ENCODE results near the gene KANTR. TPM values are rescaled to one million over a fixed set of nuclear protein-coding genes. Genes with fewer than 3 reads are reported as not detected.

Gene KANTR
- total RNA-seq, 1 experiment from 2014 or later: 13.2 TPM

DNA sequence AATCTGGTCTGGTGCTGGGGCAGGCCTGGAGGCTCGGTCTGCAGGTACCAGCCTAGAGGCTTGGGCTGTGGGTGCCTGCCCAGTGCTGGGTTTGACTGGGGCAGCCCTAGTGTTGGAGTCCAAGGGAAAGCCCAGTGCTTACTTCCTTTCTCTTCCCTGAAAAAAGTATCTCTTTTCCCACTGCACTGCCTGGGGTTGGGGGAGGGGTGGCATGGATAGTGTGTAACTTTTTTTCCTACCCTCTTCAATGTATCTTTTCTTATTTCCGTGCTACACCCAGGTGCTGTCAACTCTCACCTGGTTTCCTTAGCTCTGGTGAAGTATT lies 21.6 kb downstream of the KANTR start:
- no peak for DNase-seq
- Mint-ChIP-seq H3K27me3 (ENCODE audit: insufficient read depth, unreplicated experiment) (no peaks in the 10 kb centered on the region), H3K4me3 (ENCODE audit: unreplicated experiment) (no peak overlapping the region), H3K9me3 (ENCODE audit: unreplicated experiment) (no peaks in the 10 kb centered on the region), H3K4me1 (ENCODE audit: low read depth, unreplicated experiment) (no peaks in the 10 kb centered on the region), H3K36me3 (ENCODE audit: insufficient read depth, unreplicated experiment) (peaks cover 12% of the 10 kb centered on the region), H3K27ac (ENCODE audit: unreplicated experiment) (no peak overlapping the region)
- no peaks in the 10 kb centered on the region for H3K9me3 ChIP-seq
- H3K4me1 ChIP-seq: no peaks in the 10 kb centered on the region
- BruUV-seq (replicated peaks): no TSS peak
- TF ChIP-seq, protein P1, sequence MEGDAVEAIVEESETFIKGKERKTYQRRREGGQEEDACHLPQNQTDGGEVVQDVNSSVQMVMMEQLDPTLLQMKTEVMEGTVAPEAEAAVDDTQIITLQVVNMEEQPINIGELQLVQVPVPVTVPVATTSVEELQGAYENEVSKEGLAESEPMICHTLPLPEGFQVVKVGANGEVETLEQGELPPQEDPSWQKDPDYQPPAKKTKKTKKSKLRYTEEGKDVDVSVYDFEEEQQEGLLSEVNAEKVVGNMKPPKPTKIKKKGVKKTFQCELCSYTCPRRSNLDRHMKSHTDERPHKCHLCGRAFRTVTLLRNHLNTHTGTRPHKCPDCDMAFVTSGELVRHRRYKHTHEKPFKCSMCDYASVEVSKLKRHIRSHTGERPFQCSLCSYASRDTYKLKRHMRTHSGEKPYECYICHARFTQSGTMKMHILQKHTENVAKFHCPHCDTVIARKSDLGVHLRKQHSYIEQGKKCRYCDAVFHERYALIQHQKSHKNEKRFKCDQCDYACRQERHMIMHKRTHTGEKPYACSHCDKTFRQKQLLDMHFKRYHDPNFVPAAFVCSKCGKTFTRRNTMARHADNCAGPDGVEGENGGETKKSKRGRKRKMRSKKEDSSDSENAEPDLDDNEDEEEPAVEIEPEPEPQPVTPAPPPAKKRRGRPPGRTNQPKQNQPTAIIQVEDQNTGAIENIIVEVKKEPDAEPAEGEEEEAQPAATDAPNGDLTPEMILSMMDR (IDR thresholded peaks at IDR 0.05; ENCODE audit: insufficient read depth in 1 of 2, low read depth in 1 of 2, low read length in 1 of 2, severe bottlenecking in 1 of 2, unreplicated experiment in 1 of 2): no peak
- ChIA-PET CTCF (no interaction called here), POLR2A (no interaction called here)
- intact Hi-C loops (cut with micrococcal nuclease; ENCODE audit: unreplicated experiment): no loop called here
- no peak overlapping the region for H3K4me3 ChIP-seq (ENCODE audit: low read depth, low read length)
- no peaks in the 10 kb centered on the region for H3K27me3 ChIP-seq (replicated peaks; ENCODE audit: control insufficient read depth, insufficient read depth, low read length)
- no peaks in the 10 kb centered on the region for H3K36me3 ChIP-seq (ENCODE audit: control insufficient read depth, insufficient read depth, low read length)

DNA sequence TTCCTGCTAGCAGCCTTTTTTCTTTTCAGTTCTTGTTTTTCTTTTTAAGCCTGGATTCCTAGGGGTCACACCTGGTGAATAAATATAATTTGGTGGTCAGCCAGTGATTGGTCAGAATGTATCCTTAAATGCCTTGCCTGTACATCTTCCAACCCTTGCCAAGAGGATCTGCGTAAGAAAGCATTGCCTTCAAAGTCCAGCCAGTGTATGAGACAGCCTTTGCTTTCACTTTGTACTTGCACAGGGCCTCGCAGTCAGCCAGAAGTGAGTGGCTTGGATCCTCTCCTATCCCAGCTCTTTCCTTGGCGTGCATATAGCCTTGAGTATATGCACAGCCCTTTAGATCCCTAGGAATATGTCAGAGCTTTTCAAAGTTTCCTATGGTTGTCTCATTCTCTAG lies 22.2 kb downstream of the KANTR start:
- H3K9me3 ChIP-seq: no peaks in the 10 kb centered on the region
- ChIA-PET CTCF (no interaction called here), POLR2A (no interaction called here)
- intact Hi-C loops (cut with micrococcal nuclease; ENCODE audit: unreplicated experiment): no loop called here
- no peak for DNase-seq
- Mint-ChIP-seq H3K27ac (ENCODE audit: unreplicated experiment) (no peak overlapping the region), H3K4me1 (ENCODE audit: low read depth, unreplicated experiment) (no peaks in the 10 kb centered on the region), H3K4me3 (ENCODE audit: unreplicated experiment) (no peak overlapping the region), H3K27me3 (ENCODE audit: insufficient read depth, unreplicated experiment) (no peaks in the 10 kb centered on the region), H3K9me3 (ENCODE audit: unreplicated experiment) (no peaks in the 10 kb centered on the region), H3K36me3 (ENCODE audit: insufficient read depth, unreplicated experiment) (peaks cover 12% of the 10 kb centered on the region)
- no peaks in the 10 kb centered on the region for H3K36me3 ChIP-seq (ENCODE audit: control insufficient read depth, insufficient read depth, low read length)
- TF ChIP-seq, protein P1 (IDR thresholded peaks at IDR 0.05; ENCODE audit: insufficient read depth in 1 of 2, low read depth in 1 of 2, low read length in 1 of 2, severe bottlenecking in 1 of 2, unreplicated experiment in 1 of 2): no peak
- no peaks in the 10 kb centered on the region for H3K27me3 ChIP-seq (replicated peaks; ENCODE audit: control insufficient read depth, insufficient read depth, low read length)
- H3K4me3 ChIP-seq (ENCODE audit: low read depth, low read length): no peak overlapping the region
- no TSS peak for BruUV-seq (replicated peaks)
- H3K4me1 ChIP-seq: no peaks in the 10 kb centered on the region

DNA sequence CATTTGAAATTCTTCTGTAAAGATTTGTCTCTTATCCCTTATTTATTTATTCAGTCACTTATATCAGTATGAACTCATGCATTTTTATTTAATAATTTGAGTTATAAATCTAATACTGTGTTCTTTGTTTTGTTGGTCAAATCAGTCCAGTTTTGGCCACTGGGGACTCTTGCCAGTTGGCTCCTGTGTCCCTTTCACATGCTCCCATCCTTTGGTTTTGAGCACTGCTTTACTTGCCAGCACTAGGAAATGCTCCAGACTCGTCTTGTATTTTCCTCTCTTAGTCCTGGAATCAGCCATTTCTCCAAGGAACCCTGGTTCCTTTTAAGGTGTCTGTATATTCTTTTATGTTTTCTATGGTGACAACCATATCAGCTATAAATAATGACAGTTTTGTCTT lies 28.1 kb downstream of the KANTR start:
- no TSS peak for BruUV-seq (replicated peaks)
- H3K27ac Mint-ChIP-seq (ENCODE audit: unreplicated experiment): no peak overlapping the region
- ChIA-PET CTCF (no interaction called here), POLR2A (no interaction called here)
- H3K9me3 Mint-ChIP-seq (ENCODE audit: unreplicated experiment): no peaks in the 10 kb centered on the region
- Histone ChIP-seq H3K36me3 (ENCODE audit: control insufficient read depth, insufficient read depth, low read length) (no peaks in the 10 kb centered on the region), H3K4me3 (ENCODE audit: low read depth, low read length) (no peak overlapping the region), H3K4me1 (no peaks in the 10 kb centered on the region), H3K9me3 (no peaks in the 10 kb centered on the region), H3K27me3 (replicated peaks; ENCODE audit: control insufficient read depth, insufficient read depth, low read length) (no peaks in the 10 kb centered on the region)
- no peak for DNase-seq
- TF ChIP-seq, protein P1 (IDR thresholded peaks at IDR 0.05; ENCODE audit: insufficient read depth in 1 of 2, low read depth in 1 of 2, low read length in 1 of 2, severe bottlenecking in 1 of 2, unreplicated experiment in 1 of 2): no peak
- peaks cover 5% of the 10 kb centered on the region for H3K36me3 Mint-ChIP-seq (ENCODE audit: insufficient read depth, unreplicated experiment)
- H3K27me3 Mint-ChIP-seq (ENCODE audit: insufficient read depth, unreplicated experiment): no peaks in the 10 kb centered on the region
- no peaks in the 10 kb centered on the region for H3K4me1 Mint-ChIP-seq (ENCODE audit: low read depth, unreplicated experiment)
- intact Hi-C loops (cut with micrococcal nuclease; ENCODE audit: unreplicated experiment): no loop called here
- no peak overlapping the region for H3K4me3 Mint-ChIP-seq (ENCODE audit: unreplicated experiment)

Data from Caco-2 (cell line).